ENCODE measurements around the gene EPN3.

DNA sequence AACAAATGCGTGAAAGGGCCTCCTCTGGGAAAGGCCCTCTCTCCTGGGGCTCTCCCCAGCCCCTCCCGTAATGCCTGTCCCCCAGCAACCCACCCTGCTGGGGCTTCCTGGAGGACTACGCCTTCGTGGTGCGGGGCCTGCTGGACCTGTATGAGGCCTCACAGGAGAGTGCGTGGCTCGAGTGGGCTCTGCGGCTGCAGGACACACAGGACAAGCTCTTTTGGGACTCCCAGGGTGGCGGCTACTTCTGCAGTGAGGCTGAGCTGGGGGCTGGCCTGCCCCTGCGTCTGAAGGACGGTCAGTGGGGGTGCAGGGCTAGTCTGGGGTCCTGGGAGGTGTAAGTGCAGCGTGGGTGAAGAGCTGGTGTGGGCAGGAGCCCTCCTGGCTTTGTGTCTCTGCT is 19.3 kb downstream of the EPN3 start:
- TF ChIP-seq, protein P1, sequence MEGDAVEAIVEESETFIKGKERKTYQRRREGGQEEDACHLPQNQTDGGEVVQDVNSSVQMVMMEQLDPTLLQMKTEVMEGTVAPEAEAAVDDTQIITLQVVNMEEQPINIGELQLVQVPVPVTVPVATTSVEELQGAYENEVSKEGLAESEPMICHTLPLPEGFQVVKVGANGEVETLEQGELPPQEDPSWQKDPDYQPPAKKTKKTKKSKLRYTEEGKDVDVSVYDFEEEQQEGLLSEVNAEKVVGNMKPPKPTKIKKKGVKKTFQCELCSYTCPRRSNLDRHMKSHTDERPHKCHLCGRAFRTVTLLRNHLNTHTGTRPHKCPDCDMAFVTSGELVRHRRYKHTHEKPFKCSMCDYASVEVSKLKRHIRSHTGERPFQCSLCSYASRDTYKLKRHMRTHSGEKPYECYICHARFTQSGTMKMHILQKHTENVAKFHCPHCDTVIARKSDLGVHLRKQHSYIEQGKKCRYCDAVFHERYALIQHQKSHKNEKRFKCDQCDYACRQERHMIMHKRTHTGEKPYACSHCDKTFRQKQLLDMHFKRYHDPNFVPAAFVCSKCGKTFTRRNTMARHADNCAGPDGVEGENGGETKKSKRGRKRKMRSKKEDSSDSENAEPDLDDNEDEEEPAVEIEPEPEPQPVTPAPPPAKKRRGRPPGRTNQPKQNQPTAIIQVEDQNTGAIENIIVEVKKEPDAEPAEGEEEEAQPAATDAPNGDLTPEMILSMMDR (conservative IDR thresholded peaks at IDR 0.05; ENCODE audit: low read length), result no peak
- no peak for TF ChIP-seq EZH2phosphoT487 (IDR thresholded peaks at IDR 0.05; ENCODE audit: borderline replicate concordance, low read depth, low read length)

Data from OCI-LY7 (cell line).